Peyer's patch (tissue), 4 donors: Measurements from ENCODE around the gene DSG2. TPM values are rescaled to one million over a fixed set of nuclear protein-coding genes. Genes with fewer than 3 reads are reported as not detected.

ENCODE experiments used
- DNase-seq, 3 donors: peaks; one replicate each; pipeline ENCODE4 v3.0.0-alpha.2; 2017 to 2019
- H3K27ac ChIP-seq, 4 donors: fragments of 200-600 bp; sonication (generic); one replicate each; pipeline ENCODE4 v1.5.1; 2016 to 2019
- H3K27me3 ChIP-seq, 2 donors: fragments of 200-600 bp; sonication (generic); one replicate each; pipeline ENCODE4 v1.5.1; 2019
- H3K36me3 ChIP-seq, 3 donors: fragments of 200-600 bp; sonication (generic); one replicate each; pipeline ENCODE4 v1.5.1; 2016 to 2019
- H3K4me1 ChIP-seq, 4 donors: fragments of 200-600 bp; sonication (generic); one replicate each; pipeline ENCODE4 v1.5.1; 2016 to 2019
- H3K4me3 ChIP-seq, 4 donors: fragments of 200-600 bp; sonication (generic); 1 replicate in 3 of 4; 2 replicates in 1 of 4; pipeline ENCODE4 v1.5.1; 2016 to 2019; ENCODE audit warnings: mild to moderate bottlenecking in 1 of 4
- H3K9me3 ChIP-seq, 4 donors: fragments of 200-600 bp; sonication (generic); one replicate each; pipeline ENCODE4 v1.5.1; 2016 to 2019; ENCODE audit warnings: mild to moderate bottlenecking in 1 of 4
- CTCF ChIP-seq, 6 experiments: fragments of 450-650 bp in 4 of 6; fragments of 200-600 bp in 2 of 6; sonication (generic) in 1 of 6; IDR thresholded peaks; one replicate each; pipeline ENCODE4 v1.5.1; 2017 to 2019; ENCODE audit warnings: antibody characterized with exemption in 6 of 6, mild to moderate bottlenecking in 3 of 6, moderate library complexity in 1 of 6
- POLR2A ChIP-seq, 2 donors: fragments of 450-650 bp; IDR thresholded peaks; one replicate each; pipeline ENCODE4 v1.5.1; 2017; ENCODE audit warnings: antibody characterized with exemption in 2 of 2, mild to moderate bottlenecking in 2 of 2, moderate library complexity in 2 of 2
- total RNA-seq, 4 donors: library from RNA; depleted of rRNA; stranded (reverse); fragments of >200 nt; gene quantifications; one replicate each; pipeline ENCODE4 v1.1.0, GENCODE V29; 2016

DSG2 gene
- total RNA-seq, 4 donors from 2014 or later = 19.8 to 173 (median 128) TPM

- Histone ChIP-seq H3K36me3 (no peaks in the 10 kb centered on the region), H3K4me3 (no peak overlapping the region), H3K27ac (no peak overlapping the region), H3K4me1 (no peaks in the 10 kb centered on the region), H3K9me3 (no peaks in the 10 kb centered on the region), H3K27me3 (no peaks in the 10 kb centered on the region)
- no peak for DNase-seq
- no peak for TF ChIP-seq POLR2A (IDR thresholded peaks at IDR 0.05)
- no peak for TF ChIP-seq CTCF (IDR thresholded peaks at IDR 0.05)
These were observed 83.7 kb downstream of the DSG2 start for GRCh38 chr18:31581498-31582197.

- TF ChIP-seq CTCF (IDR thresholded peaks at IDR 0.05) (no peak), POLR2A (IDR thresholded peaks at IDR 0.05) (no peak)
- no peaks in the 10 kb centered on the region for H3K36me3 ChIP-seq
- no peaks in the 10 kb centered on the region for H3K27me3 ChIP-seq
- no peak for DNase-seq
- no peak overlapping the region for H3K4me3 ChIP-seq
- H3K27ac ChIP-seq = no peak overlapping the region
- H3K4me1 ChIP-seq = no peaks in the 10 kb centered on the region
- no peaks in the 10 kb centered on the region for H3K9me3 ChIP-seq
These were observed 85.3 kb downstream of the DSG2 start for GRCh38 chr18:31583185-31583854.

GRCh38 chr18:31585991-31586390 lies 88.0 kb downstream of the DSG2 start:
- no peak for TF ChIP-seq POLR2A (IDR thresholded peaks at IDR 0.05)
- TF ChIP-seq CTCF (IDR thresholded peaks at IDR 0.05) = no peak
- no peaks in the 10 kb centered on the region for H3K27me3 ChIP-seq
- no peaks in the 10 kb centered on the region for H3K4me1 ChIP-seq
- no peak overlapping the region for H3K4me3 ChIP-seq
- no peaks in the 10 kb centered on the region for H3K36me3 ChIP-seq
- H3K9me3 ChIP-seq = no peaks in the 10 kb centered on the region
- DNase-seq = no peak
- H3K27ac ChIP-seq = no peak overlapping the region

GRCh38 chr18:31586616-31587015 lies 88.6 kb downstream of the DSG2 start:
- no peak for DNase-seq
- Histone ChIP-seq H3K9me3 (no peaks in the 10 kb centered on the region), H3K27me3 (no peaks in the 10 kb centered on the region), H3K4me3 (no peak overlapping the region), H3K36me3 (no peaks in the 10 kb centered on the region), H3K4me1 (no peaks in the 10 kb centered on the region), H3K27ac (no peak overlapping the region)
- TF ChIP-seq CTCF (IDR thresholded peaks at IDR 0.05) = no peak
- no peak for TF ChIP-seq POLR2A (IDR thresholded peaks at IDR 0.05)

GRCh38 chr18:31587529-31587928 lies 89.6 kb downstream of the DSG2 start:
- H3K27me3 ChIP-seq = no peaks in the 10 kb centered on the region
- no peaks in the 10 kb centered on the region for H3K4me1 ChIP-seq
- no peaks in the 10 kb centered on the region for H3K36me3 ChIP-seq
- no peak overlapping the region for H3K4me3 ChIP-seq
- DNase-seq = no peak
- no peak for TF ChIP-seq CTCF (IDR thresholded peaks at IDR 0.05)
- no peak for TF ChIP-seq POLR2A (IDR thresholded peaks at IDR 0.05)
- no peaks in the 10 kb centered on the region for H3K9me3 ChIP-seq
- no peak overlapping the region for H3K27ac ChIP-seq
